ENCODE measurements around the gene NEXN. TPM values are rescaled to one million over a fixed set of nuclear protein-coding genes. Genes with fewer than 3 reads are reported as not detected.

Gene NEXN
- total and polyA plus RNA-seq, 12 donors = 6.5 to 50.6 (median 17.1) TPM

GRCh38 chr1:77984629-77985028 is 96.2 kb downstream of the NEXN start:
- H3K36me3 ChIP-seq (replicated peaks in 1 of 2) = no peaks in the 10 kb centered on the region
- H3K4me1 ChIP-seq (replicated peaks in 1 of 2) = peaks cover 18 to 33% of the 10 kb centered on the region in 2 donors
- intact Hi-C loops (cut with DNase I) = no loop called here
- no peak for DNase-seq
- no peaks in the 10 kb centered on the region for H3K9me3 ChIP-seq (replicated peaks in 1 of 3)
- H3K27me3 ChIP-seq = no peaks in the 10 kb centered on the region
- WGBS, 4 donors = 72 to 81% (median 77%) methylated on average over 4 of the region's 4 CpGs
- H3K27ac ChIP-seq = peak overlapping the region in 3 of 5 donors; percentile 15 to 31 (median 21)
- no peak overlapping the region for H3K4me3 ChIP-seq
- TF ChIP-seq CTCF (IDR thresholded peaks at IDR 0.05) (no peak), POLR2A (IDR thresholded peaks at IDR 0.05) (no peak)

- Histone ChIP-seq H3K9me3 (replicated peaks in 1 of 3) (no peaks in the 10 kb centered on the region), H3K36me3 (replicated peaks in 1 of 2) (no peaks in the 10 kb centered on the region), H3K27ac (no peak overlapping the region), H3K27me3 (no peaks in the 10 kb centered on the region), H3K4me1 (replicated peaks in 1 of 2) (peaks cover 11 to 15% of the 10 kb centered on the region in 2 donors), H3K4me3 (no peak overlapping the region)
- no peak for TF ChIP-seq CTCF (IDR thresholded peaks at IDR 0.05)
- no peak for TF ChIP-seq POLR2A (IDR thresholded peaks at IDR 0.05)
- intact Hi-C loops (cut with DNase I) = no loop called here
- no peak for DNase-seq
Observed at GRCh38 chr1:77986810-77987209, 98.4 kb downstream of the NEXN start.

GRCh38 chr1:77987919-77988318 is 99.5 kb downstream of the NEXN start:
- DNase-seq = no peak
- Histone ChIP-seq H3K36me3 (replicated peaks in 1 of 2) (no peaks in the 10 kb centered on the region), H3K4me1 (replicated peaks in 1 of 2) (peaks cover 11 to 15% of the 10 kb centered on the region in 2 donors), H3K4me3 (no peak overlapping the region), H3K27ac (no peak overlapping the region), H3K27me3 (no peaks in the 10 kb centered on the region), H3K9me3 (replicated peaks in 1 of 3) (no peaks in the 10 kb centered on the region)
- intact Hi-C loops (cut with DNase I) = no loop called here
- WGBS, 4 donors = 88 to 95% (median 91%) methylated on average over 2 of the region's 2 CpGs
- no peak for TF ChIP-seq POLR2A (IDR thresholded peaks at IDR 0.05)
- no peak for TF ChIP-seq CTCF (IDR thresholded peaks at IDR 0.05)

GRCh38 chr1:77989744-77990143 is 101.3 kb downstream of the NEXN start:
- TF ChIP-seq POLR2A (IDR thresholded peaks at IDR 0.05) = no peak
- TF ChIP-seq CTCF (IDR thresholded peaks at IDR 0.05) = no peak
- no peaks in the 10 kb centered on the region for H3K9me3 ChIP-seq (replicated peaks in 1 of 3)
- intact Hi-C loops (cut with DNase I) = no loop called here
- DNase-seq = no peak
- no peaks in the 10 kb centered on the region for H3K36me3 ChIP-seq (replicated peaks in 1 of 2)
- 83 to 100% (median 93%) methylated on average over 2 of the region's 2 CpGs for WGBS, 4 donors
- no peak overlapping the region for H3K4me3 ChIP-seq
- H3K4me1 ChIP-seq (replicated peaks in 1 of 2) = peaks cover 4 to 11% of the 10 kb centered on the region in 2 donors
- H3K27me3 ChIP-seq = no peaks in the 10 kb centered on the region
- H3K27ac ChIP-seq = no peak overlapping the region
